GM18508 (cell line): ENCODE data around the gene SLC38A11.
A peak's percentile ranks its signal among the peaks of the same experiment; 100 is the strongest.

Experiments
- ATAC-seq: cut with Tn5 transposase; IDR thresholded peaks from one replicate; pipeline ENCODE4 v1.9.1; 2021; ENCODE audit warnings: moderate number of reproducible peaks; ENCODE audit not compliant: insufficient read depth, unreplicated experiment

Gene SLC38A11

DNA sequence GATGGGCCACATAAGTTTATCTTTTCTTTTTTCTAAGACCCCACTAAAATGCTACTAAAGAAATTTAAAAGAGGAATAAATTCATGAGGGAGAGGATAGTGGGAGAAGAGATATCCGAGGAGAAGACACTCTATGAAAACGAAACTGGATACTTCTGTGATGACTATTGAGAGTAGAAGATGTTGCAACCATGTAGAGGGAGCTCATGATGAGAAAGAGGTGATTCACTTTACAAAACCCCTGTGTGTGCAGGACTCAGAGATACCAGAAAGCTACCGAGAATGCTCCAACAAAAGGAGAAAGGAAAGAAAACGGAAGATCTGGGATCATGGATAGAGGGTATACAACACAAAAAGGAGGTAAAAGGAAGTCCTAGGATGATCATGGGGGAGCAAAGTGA, 34.9 kb downstream of the SLC38A11 start:
- no peak for ATAC-seq

DNA sequence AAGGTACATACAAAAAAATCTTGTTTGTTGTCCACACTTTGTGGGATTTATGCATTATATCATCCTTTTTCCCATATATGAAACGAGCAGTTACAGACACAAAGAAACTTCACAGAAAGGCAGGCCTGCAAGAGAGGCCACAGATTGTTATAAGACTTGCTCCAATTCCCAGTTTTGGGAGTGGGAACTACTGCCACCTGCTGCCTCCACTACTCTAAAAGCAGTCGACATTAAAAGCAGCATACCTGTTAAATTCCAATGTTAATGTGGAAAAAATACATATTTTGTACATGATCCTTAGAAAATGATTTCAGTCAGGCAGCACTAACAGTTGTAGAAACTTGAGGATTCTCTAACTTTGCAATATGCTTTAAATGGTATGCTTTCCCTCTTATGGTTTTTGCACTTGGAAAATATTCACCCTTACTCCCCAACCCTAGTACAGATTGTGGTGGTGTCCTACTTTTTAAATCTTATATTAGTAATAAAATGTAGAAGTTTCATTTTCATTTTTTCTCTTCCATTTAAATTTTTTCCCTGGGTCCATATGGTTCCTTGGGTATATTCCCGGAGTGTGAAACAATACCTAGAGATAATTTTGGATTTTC, 37.9 kb downstream of the SLC38A11 start:
- no peak for ATAC-seq

DNA sequence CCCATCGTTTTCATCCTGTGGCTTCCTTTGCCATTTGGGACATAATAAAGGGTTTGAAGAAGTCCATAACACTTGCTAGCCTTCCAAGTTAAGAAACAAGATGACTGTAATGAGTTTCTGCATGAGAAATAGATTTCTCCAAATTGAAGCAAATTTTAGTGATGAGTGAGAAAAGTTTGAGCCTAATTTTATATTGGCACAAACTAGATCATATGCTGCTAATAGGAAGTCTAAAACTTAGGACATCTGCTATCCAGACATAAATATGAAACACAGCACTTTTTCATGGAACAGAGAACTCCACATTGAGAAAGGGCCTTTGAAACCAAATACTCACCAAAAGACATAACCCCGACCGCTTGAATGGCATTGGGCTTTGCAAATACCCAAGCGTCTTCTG, 39.8 kb downstream of the SLC38A11 start:
- ATAC-seq: no peak

DNA sequence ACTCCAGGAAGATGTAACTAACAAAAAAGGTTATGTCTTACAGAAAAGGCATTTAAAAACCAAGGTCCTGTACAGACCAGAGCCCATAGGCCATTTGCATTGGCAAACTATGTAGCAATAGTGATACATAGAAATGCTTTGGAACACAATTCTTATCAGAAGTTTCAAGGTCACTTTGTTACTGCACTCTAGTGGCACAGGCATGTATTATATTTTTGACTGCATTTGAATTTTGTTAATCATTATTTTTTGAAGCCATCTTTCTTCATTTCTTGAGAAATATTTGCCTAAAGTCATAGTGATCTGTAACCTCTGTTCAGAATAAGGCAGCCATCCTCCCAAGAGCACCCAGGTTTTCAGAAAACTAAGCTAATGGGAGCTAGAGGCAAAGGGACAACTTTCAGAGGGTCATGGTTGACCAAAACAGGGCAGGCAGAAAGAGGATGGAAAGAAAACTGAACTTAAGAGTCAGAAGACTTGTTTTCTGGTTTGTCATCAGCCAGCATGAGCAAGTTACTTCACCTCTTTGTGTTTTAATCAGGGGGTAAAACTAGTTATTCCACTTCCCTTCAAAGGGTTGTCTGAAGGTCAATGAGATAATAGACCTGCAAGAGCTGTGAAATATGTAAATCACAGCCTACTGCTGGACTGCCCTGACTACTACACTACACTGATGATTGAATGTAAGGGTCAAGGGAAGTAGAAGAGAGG, 41.5 kb downstream of the SLC38A11 start:
- no peak for ATAC-seq

DNA sequence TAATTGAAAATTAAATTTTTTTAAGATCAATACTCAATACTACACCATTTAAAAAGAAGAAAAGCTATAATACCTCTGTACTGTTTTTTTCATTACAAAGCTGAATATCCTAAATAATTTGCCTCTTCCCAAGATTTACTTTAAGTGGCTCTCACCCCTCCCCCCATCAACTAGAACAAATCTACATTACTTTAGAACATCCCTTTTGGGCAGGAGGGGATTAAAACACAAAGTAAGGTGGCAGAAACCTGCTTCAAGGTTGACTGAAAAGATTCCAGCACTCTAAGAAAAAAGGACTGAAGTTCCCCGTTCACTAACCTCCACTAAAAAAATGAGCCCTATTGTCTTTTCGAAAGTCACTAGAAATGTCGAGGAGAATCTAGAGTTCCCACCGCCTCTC, 42.3 kb downstream of the SLC38A11 start:
- no peak for ATAC-seq

DNA sequence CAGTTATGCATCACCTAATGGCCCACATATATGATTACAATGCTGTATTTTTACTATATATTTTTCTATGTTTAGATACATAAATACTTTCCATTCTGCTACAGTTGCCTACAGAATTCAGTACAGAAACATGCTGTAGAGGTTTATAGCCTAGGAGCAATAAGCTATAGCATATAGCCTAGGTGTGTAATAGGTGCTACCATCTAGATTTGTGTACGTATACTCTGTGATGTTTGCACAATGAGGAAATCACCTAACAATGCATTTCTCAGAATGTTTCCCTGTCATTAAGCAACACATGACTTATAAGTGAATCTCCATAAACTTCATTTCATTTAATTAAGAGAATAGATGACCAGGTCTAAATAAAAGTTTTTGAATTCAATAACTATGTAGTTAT, 43.5 kb downstream of the SLC38A11 start:
- no peak for ATAC-seq

DNA sequence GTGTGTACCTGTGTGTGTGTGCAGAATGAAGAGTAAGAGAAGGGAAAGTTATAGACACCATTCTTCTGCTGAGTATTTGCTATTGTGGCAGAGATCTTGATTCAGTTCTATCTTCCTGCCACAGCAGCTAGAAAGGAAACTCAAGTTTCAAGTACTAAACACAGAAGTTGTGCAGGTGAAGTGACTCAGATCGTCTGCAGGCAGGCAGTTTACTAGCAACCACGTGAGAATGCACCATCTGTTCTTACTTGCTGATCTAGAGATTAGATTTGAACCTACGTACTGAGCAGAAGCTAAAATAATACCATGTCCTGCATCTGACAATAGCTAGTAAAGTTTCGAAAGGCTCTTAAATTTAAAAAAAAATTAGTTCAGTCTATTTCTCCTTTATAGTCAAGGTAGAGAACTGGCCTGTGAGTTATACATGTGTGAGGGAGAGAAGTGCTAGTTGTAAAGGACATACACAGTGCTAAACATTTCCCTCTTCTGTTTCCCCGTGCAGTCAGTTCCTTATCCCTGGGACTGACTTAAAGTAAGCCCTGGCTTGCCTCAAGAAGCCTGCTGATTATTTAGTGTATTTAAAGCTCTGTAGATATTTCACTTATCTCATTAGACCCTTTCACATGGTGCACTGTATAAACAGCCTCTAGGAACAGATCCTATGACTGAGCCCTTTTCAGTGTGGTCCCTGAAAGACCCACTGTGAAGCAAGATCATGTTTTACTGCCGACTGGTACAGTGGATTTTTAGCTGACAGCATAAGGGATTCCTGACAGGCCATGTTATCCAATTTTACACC, 45.0 kb downstream of the SLC38A11 start:
- peak; percentile 47 for ATAC-seq

DNA sequence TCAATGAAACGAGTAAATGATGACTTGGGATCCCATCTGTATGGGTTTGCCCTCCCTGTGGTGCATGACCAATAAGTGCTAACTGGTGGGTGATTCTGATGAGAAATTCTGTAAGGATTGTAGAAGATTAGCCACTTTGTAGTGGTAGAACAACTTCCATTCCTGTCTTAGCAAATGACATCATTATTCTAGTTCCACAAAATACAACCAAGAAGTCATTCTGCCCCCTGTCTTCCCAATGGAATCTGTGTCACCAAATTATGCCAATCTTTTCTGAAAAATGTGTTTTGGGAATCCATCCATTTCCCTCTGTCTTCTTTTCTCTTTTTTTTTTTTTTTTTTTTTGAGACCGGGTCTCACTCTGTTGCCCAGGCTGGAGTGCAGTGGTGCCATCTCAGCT, 48.4 kb downstream of the SLC38A11 start:
- no peak for ATAC-seq

DNA sequence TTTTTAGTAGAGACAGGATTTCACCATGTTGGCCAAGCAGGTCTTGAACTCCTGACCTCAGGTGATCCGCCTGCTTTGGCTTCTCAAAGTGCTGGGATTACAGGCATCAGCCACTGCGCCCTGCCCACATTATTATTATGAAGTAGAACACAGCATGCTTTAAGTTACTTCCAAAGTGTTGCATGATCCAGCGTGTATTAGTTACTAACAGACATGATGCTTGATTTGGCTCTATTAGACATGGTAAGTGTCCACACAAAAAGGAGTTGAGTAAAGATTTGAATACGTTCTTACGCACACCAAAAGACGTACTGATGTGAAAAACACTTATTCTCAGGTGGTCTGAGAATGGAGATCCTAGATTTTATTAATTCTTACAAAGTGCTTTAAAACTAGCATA, 50.0 kb downstream of the SLC38A11 start:
- no peak for ATAC-seq

DNA sequence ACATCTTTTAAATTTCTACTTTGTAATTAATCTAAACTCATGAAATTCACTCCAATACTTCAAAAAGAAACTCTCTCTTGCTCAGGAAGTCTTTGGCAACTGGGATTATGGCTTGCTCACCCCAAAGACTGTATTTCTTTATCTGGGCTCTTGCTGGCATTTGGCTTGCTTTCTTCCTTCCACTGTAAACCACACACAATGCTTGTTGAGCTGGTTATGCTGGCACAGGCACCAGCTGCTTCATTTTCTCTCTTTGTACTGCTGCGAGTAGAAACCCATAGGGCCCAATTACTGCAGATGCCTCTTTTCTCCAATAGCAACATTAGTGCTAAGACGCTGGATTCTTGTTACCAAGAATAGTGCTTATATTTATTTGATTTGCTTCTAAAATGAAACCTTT, 51.4 kb downstream of the SLC38A11 start:
- ATAC-seq: no peak

DNA sequence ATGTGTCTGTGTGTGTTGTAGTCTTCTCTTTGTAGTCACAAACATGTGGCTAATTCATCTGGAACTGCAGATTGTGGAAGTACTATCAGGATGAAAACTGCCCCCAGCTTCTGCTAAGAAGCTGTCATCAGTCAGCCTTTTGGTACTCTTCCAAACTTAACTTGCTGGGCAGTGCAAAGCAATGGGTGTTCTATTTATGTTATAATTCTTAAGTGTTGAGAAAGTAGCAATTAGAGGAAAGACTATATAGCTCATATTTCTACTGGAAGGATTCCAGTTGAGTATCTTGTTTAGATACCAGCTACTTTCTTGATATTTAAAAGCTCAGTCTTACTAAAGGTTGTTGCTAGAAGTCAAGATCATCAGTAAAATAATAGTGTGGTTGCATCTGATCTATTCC, 52.1 kb downstream of the SLC38A11 start:
- no peak for ATAC-seq

DNA sequence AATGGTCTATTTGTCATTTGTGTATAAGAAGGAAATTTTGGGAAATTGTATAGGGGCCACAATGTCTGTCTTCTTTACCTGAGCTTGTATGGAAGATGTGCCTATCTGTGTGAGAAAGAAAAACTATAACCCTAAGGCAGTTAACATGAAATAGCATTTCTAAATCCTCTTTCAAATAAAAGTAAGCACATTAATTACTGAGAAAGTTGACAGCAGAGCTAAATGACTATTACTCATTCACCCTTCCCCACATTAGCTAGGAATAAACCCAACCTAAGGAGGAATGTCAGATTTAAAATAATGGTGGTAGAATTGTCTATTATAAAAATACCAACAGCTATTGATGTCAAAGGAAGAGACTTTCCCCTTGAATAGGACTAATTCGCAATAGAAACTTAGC, 56.2 kb downstream of the SLC38A11 start:
- ATAC-seq: no peak

DNA sequence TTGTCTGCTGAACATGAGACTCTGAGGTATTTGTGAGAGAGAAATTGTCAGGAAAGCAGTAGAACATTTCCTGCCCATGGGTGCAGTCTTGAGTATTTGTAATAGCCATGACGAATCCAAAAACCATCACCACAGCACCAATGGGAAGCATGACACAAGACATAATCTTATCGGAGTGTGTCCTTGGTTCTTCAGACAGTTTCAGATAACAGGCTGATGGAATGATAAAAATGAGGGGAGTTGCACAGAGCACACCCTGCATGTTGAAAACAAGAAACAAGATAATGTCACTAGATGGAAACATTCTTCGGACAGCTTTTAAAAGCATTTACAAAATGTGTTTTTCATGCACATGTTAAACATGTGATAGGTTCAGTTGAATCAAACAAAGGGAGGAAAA, 56.9 kb downstream of the SLC38A11 start:
- ATAC-seq: no peak

DNA sequence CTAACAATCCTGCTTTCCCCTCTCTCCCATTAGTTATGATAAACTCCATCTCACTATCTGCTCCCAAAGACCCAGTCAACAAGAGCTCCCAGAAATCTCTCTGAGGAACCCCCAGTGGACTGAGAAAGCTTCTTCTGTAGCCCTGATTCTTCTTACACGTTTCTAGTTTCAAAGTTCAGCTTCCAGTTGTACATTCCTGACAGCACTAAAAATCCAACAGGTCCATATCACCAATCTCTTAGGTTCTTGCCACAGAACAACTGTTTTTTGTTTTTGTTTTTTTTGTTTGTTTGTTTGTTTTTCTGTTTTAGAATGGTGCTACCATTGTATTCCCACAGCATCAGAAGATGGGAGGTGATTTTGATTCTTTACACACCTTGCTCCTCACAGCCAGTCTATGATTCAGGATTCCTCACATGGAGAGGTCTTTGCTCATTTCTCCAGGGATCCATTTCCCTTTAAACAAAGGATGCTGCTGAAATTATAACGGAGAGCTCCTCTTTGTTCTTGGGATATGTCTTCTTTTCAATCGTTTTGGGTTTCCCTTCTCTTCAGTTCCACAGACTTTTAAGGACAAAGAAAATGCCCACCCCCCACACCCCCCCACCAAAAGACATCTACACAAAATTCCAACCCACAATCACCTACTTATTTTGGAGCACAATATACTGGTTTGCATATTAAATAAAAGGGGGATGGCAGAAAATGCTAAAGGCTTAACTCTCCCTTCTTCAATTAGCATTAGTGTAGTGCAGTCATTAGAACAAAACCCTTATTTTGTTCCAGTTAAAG, 57.7 kb downstream of the SLC38A11 start:
- no peak for ATAC-seq

DNA sequence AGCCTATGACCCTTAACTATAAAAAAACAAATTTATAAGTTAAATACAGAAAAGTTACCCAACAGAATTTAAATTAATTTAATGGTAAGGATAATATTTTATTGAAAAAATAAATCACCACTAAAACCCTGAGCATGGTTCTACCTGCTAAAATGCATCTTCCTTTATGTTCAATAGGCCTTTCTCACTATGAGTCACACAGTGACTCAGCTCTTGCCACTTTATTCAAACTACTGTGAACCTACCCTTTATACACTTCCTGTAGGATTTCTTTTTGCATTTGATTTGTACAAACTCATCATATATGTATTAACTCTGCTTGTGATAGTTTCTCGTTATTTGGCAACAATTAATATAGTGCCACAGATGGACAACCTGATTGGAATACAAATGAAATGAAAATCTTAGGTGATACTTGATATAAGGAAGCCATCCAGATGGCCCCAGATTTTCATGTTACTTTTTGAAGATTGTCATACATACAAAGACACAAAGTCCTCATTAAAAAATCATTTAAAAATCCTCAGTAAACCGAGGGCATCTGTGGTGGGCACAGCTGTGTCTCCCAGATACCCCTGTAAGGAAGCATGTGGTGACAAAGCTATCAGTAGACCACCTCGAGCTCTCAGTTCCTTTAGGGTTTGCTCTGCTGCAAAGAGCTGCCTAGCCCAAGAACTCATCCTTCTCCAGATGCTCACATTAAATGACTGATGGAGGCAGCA, 58.5 kb downstream of the SLC38A11 start:
- peak; percentile 99 for ATAC-seq

DNA sequence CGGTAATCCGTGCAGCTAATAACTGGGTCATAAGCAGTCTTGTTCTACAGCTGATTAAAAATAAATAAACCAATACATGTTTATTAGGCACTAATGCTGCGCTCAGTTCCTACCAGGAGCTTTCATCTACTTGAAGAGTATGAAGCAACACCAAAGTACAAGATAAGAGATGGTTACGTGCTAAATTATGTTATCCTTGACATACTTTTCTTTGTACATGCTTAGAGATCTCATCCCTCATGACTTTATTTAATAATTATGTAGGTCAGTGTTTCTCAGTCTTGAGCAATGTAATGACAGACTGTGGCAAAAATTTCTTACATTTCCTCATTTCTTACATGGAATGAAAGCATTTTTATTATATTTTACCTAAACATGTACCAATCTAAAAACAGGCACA, 59.1 kb downstream of the SLC38A11 start:
- ATAC-seq: no peak

DNA sequence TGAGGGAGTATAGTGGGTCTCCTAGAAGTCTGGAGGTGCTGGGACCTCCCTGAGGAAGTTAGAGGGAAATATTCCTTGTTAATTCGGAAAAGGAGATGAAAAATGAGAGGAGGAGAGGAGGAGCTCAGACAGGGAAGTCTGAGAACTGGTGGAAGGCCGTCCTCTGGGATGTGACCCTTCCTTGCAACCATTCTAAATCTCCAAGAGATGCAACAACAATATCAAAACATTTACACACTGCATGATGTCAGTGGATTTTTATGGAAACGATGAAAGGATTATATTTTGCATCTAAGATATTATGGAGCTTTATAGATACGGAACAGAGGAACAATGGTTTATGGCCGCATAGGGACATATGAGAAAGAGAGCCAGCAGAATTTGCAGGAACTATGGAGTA, 63.9 kb downstream of the SLC38A11 start:
- no peak for ATAC-seq

DNA sequence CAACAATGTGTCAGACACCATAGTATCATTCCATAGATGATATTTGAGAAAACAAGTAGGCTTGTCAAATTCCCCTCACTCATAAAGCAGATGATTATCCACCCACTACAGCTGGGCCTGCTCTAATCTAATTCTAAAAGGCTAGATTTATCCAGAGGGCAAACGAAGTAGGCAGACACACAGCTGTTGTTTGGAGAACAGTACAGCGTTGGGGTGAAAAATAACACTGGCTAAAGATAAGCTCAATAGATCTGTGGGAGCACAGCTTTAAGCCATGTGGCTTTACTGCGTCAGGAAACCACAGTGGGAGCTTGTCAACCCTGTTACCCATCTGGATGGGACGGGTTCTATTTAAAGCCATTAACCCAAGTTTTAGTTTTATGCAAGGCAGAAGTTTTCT, 64.8 kb downstream of the SLC38A11 start:
- ATAC-seq: no peak

DNA sequence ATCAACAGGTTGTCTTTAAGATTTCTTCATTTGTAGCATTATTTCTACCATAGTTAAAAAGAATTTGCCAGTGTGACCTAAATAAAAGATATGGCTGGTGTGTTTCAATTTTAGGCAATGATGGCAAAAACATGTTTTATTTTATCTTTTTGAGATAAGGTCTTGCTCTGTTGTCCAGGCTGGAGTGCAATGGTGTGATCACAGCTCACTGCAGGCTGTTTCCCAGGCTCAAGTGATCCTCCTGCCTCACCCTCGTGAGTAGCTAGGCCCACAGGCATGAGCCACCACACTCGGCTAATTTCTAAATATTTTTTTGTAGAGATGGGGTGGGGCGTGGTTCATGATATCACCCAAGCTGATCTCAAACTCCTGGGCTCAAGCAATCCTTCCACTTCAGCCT, 66.7 kb downstream of the SLC38A11 start:
- ATAC-seq: no peak
